Activated CD8-positive, alpha-beta memory T cell treated with anti-CD3 and anti-CD28 coated beads for 24 hours (primary cell): Measurements from ENCODE around the gene FTL.
"Not testable (repeated sequence)": the region's sequence is repeated elsewhere in the genome, so short reads cannot be mapped to it uniquely, and the experiment has no call there.

Source experiments
- DNase-seq: peaks from one replicate; pipeline ENCODE4 v3.0.0-alpha.2; 2020

FTL gene

DNA sequence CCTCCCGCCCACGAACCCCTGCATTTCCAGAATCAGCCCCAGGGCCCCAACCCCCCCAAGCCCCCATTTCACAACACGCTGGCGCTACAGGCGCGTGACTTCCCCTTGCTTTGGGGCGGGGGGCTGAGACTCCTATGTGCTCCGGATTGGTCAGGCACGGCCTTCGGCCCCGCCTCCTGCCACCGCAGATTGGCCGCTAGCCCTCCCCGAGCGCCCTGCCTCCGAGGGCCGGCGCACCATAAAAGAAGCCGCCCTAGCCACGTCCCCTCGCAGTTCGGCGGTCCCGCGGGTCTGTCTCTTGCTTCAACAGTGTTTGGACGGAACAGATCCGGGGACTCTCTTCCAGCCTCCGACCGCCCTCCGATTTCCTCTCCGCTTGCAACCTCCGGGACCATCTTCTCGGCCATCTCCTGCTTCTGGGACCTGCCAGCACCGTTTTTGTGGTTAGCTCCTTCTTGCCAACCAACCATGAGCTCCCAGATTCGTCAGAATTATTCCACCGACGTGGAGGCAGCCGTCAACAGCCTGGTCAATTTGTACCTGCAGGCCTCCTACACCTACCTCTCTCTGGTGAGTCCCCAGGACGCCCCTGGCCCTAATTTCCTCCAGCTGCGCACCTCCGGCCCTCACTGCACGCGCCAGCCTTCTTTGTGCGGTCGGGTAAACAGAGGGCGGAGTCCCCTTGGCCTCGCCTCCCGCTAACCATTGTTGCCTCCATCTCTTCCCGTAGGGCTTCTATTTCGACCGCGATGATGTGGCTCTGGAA is at the start of gene FTL:
TSS of gene FTL (plus strand) at position 270 of the 766 bp plus-strand sequence. CDS start at position 469, 199 bp downstream.
- peak; percentile 97 for DNase-seq

DNA sequence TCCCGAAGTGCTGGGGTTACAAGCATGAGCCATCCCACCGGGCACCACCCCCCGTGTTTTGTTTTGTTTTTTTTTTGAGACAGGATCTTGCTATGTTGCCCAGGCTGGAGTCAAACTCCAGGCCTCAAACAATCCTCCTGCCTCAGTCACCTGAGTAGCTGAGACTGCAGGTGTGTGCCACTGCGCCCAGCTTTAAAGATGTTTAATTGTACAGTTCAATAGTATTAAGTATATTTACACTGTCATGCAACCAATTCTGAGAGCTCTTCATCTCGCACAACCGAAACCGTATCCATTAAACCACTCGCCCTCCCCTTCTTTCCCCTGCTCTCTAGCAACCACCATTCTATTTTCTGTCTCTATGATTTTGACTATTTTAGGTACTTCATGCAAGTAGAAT is 49.4 kb upstream of the FTL start:
- DNase-seq: no peak

DNA sequence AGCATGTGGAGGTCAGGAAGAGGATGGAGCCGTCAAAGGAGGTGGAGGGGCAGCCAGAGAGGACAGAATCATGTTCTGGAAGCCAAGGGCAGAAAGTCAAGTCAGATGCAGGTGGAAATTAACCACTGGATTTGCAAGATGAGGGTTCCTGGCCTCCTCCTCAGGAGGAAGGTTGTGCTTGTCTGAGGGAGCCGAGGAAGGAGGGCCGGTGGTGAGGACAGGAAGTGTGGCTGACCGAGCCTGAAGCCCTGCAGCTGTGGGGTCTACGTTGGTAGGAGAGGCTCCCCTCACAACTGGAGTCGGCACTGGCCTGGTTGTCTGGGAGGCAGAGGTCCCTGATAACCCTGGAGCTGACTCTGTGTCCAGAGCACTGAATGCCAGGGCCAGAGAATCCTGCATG is 47.0 kb upstream of the FTL start:
- DNase-seq: no peak

DNA sequence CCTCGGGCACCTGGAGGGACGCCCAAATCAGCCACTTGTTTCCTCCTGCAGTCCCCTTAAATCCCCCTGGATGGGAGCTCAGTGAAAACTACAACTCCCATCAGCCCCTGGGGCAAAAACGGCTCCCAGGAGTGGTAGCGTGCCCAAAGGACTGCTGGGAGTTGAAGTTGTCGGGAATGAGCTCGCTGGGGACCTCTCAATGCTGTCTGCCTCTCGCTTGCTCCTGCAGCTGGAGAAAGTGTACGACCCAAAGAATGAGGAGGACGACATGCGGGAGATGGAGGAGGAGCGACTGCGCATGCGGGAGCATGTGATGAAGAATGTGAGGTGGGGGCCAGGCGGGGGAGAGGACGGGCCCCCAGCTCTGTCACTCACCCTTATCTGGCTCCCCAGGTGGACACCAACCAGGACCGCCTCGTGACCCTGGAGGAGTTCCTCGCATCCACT is 46.3 kb upstream of the FTL start:
- no peak for DNase-seq

DNA sequence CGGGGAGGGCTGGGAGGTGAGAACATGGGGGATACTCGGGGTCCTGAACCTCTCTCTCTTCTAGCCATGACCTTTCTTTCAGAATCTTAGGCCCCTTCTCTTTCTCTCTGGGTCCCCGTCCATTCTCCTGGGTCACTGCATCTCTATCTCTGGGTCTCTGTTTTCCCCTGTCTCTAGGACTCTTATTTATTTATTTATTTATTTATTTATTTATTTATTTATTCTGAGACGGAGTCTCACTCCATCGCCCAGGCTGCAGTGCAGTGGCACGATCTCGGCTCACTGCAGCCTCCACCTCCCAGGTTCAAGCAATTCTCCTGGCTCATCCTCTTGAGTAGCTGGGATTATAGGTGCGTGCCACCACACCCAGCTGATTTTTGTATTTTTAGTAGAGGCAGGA is 45.8 kb upstream of the FTL start:
- not testable (repeated sequence) for DNase-seq

DNA sequence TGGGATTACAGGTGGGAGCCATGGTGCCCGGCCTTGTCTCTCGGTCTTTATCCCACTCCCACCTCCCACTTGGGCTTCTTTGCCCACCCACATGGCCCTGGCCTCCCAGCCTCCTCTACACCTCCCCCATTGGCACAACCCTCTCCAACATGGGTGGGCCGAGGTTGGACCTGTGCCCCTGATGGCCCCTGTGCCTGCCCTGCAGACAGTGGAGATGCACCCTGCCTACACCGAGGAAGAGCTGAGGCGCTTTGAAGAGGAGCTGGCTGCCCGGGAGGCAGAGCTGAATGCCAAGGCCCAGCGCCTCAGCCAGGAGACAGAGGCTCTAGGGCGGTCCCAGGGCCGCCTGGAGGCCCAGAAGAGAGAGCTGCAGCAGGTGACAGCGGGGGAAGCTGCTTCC is 44.2 kb upstream of the FTL start:
- no peak for DNase-seq

DNA sequence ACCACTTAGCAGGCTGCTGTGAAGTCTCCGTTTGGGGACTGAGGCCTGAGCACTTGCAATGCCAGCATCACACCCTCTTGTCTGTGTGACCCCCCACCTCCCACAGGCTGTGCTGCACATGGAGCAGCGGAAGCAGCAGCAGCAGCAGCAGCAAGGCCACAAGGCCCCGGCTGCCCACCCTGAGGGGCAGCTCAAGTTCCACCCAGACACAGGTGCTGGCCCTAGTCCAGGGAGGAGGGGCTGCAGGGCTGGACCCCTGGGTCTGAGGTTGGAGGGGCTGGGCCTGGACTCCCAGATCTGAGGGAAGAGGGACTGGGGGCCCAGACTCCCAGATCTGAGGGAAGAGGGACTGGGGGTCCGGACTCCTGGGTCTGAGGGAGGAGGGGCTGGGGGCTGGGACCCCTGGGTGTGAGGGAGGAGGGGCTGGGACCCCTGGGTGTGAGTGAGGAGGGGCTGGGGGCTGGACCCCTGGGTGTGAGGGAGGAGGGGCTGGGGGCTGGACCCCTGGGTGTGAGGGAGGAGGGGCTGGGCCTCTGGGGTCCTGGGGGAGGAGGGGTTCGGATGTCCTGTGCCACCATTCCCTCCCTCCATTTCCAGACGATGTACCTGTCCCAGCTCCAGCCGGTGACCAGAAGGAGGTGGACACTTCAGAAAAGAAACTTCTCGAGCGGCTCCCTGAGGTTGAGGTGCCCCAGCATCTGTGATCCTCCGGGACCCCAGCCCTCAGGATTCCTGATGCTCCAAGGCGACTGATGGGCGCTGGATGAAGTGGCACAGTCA is 43.2 kb upstream of the FTL start:
- DNase-seq: no peak

DNA sequence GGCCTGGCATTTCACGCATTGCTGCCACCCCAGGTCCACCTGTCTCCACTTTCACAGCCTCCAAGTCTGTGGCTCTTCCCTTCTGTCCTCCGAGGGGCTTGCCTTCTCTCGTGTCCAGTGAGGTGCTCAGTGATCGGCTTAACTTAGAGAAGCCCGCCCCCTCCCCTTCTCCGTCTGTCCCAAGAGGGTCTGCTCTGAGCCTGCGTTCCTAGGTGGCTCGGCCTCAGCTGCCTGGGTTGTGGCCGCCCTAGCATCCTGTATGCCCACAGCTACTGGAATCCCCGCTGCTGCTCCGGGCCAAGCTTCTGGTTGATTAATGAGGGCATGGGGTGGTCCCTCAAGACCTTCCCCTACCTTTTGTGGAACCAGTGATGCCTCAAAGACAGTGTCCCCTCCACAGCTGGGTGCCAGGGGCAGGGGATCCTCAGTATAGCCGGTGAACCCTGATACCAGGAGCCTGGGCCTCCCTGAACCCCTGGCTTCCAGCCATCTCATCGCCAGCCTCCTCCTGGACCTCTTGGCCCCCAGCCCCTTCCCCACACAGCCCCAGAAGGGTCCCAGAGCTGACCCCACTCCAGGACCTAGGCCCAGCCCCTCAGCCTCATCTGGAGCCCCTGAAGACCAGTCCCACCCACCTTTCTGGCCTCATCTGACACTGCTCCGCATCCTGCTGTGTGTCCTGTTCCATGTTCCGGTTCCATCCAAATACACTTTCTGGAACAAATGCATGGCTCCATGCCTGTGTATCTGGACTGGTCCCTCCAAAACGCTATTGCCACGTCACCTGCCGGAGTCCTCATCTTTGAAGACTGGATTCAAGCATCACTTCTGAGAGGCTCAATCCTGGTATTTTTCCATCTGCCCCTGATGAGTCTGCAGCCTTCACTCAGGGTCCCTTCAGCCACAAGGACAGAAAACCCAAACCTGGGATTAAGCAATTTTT is 42.3 kb upstream of the FTL start:
- DNase-seq: no peak

DNA sequence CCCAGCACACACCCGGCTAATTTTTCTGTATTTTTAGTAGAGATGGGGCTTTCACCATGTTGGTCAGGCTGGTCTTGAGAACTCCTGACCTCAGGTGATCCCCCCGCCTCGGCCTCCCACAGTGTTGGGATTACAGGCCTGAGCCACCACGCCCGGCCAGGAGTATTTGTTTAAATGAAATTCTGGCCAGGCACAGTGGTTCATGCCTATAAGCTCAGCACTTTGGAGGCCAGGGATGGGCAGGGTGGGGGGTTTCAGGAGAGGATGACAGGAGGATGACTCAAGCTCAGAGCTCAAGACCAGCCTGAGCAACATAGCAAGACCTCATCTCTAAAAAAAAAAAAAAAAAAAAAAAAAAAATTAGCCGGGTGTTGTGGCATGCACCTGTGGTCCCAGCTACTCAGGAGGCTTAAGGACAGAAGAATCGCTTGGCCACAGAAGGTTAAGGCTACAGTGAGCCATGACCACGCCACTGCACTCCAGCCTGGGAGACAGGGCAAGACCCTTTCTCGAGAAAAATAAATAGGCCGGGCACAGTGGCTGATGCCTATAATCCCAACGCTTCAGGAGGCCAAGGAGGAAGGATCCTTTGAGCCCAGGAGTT is 39.8 kb upstream of the FTL start:
- no peak for DNase-seq

DNA sequence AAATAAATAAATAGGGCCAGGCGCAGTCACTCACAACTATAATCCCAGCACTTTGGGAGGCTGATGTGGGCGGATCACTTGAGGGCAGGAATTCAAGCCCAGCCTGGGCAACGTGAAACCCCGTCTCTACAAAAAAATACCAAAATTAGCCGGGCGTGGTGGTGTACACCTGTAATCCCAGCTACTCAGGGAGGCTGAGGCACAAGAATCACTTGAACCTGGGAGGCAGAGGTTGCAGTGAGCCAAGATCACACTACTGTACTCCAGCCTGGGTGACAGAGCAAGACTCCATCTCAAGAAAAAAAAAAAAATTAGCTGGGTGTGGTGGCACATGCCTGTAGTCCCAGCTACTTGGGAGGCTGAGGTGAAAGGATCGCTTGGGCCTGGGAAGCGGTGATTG is 39.2 kb upstream of the FTL start:
- not testable (repeated sequence) for DNase-seq

DNA sequence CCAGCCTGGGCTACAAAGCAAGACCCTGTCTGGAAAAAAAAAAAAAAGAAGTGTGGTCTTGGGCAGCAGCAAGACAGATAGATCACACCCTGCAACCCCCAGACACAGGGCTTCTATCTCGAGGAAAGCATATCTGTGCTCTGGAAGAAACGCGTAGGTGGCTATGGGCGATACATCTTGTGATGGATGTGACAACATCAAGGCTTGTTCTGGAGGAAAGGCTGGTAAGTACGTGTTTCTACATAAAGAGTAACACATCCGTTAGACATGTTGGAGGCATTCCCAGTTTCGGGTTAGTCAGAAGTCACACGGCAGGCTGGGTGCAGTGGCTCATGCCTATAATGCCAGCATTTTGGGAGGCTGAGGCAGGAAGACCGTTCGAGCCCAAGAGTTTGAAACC is 38.2 kb upstream of the FTL start:
- DNase-seq: no peak

DNA sequence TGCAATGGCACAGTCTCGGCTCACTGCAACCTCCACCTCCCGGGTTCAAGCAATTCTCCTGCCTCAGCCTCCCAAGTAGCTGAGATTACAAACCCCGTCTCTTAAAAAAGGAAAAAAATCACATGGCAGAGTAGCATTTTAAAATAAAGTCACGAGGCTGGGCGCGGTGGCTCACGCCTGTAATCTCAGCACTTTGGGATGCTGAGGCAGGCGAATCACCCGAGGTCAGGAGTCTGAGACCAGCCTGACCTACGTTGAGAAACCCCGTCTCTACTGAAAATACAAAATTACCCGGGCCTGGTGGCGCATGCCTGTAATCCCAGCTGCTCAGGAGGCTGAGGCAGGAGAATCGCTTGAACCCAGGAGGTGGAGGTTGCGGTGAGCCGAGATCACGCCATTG is 37.4 kb upstream of the FTL start:
- DNase-seq: not testable (repeated sequence)

DNA sequence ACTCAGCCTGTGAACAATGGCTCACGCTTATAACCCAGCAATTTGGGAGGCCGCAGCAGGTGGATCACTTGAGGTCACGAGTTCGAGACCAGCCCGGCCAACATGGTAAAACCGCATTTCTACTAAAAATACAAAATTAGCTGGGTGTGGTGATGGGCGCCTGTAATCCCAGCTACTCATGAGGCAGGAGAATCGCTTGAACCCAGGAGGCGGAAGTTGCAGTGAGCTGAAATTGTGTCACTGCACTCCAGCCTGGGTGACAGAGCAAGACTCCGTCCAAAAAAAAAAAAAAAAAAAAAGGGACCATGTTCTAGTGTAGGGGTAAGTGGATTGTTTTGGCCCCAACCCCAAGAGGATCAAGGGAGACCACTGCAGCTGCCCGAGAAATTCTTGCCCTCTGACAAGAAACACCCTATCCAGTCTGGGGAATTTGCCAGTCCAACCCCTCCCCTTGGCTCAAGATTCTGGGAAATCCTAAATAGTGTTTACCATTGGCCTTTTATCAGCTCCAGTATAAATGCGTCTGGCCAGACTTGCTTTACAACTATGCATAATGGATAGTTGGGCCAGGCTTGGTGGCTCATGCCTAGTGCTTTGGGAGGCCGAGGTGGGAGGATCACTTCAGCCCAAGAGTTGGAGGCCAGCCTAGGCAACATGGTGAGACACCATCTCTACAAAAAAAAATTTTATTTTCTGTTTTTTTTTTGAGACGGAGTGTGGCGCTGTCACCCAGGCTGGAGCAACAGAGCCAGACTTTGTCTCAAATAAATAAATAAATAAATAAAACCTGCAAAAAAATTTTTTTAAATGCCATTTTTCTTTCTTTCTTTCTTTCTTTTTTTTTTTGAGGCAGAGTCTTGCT is 36.7 kb upstream of the FTL start:
- no peak for DNase-seq

DNA sequence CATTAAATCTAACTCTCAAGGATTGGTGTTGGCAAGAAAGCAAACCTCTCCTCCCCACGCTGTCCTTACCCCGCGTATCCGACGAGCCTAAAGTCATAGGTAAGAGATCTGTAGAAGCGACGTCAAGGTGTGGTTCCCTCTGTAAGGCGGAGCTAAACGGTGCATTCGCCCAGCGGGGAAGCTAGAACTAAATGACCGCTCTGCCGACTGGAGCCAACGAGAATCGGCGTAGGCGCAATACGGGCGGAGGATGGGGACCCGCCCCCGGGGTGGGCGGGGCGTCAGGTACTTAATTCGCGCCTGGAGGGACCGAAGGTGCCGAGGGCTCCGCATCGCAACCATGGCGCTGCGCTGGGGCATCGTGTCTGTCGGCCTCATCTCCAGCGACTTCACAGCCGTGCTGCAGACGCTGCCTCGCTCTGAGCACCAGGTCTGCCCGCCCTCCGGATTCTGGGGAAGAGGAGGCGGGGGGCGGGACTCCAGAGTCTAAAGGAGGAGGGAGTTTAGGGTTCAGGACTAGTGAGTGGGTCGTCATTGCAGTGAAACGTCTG is 31.7 kb upstream of the FTL start, which contains the start of gene DHDH:
TSS of gene DHDH (plus strand) at position 318 of the 551 bp plus-strand sequence. CDS start at position 341, 23 bp downstream.
- DNase-seq: peak; percentile 87

DNA sequence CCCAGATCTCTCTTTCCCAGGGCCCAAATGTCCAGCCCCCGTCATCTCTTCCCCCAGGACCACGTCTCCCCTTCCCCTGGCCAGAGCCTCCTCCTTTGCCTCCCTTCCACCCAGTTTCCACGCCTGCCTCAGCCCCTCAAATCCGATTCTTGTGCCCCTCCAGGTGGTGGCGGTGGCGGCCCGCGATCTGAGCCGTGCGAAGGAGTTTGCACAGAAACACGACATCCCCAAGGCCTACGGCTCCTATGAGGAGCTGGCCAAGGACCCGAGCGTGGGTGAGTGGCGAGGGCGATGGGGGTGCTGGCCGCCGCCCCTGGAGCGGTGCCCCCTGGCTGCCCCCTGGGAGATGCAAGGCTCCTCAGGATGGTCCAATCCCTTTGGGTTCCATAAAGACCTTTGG is 30.3 kb upstream of the FTL start:
- no peak for DNase-seq

DNA sequence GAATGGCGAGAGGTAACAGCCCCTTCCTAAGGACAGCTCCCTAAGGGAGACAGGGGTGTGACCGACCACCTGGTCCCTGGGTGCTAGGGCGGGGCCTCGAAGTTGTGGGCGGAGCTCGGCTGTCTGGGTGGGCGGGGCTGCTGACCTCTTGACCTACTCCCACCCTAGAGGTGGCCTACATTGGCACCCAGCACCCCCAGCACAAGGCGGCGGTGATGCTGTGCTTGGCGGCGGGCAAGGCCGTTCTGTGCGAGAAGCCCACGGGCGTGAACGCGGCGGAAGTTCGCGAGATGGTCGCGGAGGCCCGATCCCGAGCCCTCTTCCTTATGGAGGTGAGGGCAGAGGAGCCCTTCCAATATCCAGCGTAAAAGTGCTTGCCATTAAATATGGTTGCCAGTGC is 29.2 kb upstream of the FTL start:
- no peak for DNase-seq

DNA sequence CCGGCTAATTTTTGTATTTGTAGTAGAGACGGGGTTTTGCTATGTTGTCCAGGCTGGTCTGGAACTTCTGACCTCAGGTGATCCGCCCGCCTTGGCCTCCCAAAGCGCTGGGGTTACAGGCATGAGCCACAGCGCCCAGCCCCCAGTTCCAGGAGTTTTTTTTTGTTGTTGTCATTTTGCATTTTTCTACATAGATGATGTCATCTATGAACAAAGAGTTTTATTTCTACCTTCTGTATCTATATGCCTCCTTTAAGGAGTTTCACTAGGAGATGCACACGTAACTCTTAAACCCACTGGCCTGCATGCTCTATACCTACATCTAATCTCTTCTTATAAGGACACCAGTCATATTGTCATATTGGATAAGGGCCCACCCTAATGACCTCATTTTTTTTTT is 26.9 kb upstream of the FTL start:
- no peak for DNase-seq

DNA sequence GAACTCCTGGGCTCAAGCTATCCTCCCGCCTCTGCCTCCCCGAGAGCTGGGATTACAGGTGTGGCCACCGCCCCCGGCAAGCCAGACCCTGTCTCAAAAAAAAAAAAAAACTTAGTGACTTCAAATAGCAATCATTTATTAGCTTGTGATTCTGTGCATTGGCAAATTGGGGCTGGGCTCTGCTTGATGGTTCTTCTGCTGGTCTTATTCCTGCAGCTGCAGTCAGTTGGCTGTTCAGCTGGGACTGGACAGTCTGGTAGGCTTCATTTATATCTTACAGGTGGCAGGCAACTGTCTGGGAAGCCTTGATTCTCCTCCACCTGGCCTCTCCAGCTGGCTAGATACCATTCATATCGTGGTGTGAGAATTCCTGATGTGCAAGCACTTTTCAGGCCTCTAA is 24.2 kb upstream of the FTL start:
- no peak for DNase-seq

DNA sequence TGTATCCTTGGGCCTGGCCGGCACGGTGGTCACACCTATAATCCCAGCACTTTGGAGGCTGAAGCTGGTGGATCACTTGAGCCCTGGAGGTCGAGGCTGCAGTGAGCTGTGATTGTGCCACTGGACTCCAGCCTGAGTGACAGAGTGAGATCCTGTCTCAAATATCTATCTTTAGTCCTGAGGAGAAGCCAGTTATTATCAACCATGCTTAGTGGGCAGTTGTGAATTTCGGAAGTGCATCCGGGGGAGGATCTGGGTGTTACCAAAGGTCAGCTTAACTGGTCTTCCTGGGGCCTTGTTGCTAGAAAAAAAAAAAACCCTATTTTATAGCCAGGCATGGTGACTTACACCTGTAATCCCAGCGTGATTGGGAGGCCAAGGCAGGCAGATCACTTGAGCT is 22.0 kb upstream of the FTL start:
- no peak for DNase-seq

DNA sequence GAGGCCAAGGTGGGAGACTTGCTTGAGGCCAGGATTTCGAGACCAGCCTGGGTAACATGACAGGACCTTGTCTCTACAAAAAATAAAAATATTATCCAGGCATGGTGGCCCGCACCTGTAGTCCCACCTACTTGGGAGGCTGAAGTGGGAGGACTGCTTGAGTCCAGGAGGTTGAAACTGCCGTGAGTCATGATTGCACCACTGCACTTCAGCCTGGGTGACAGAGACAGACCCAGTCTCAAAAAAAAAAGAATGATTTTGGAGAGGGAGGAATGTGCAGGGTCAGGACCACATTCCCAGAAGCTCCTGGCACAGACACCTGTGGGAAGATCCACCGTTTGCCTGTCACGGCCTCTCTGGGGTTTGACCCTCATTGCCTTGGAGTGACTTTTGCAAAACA is 19.7 kb upstream of the FTL start:
- no peak for DNase-seq

DNA sequence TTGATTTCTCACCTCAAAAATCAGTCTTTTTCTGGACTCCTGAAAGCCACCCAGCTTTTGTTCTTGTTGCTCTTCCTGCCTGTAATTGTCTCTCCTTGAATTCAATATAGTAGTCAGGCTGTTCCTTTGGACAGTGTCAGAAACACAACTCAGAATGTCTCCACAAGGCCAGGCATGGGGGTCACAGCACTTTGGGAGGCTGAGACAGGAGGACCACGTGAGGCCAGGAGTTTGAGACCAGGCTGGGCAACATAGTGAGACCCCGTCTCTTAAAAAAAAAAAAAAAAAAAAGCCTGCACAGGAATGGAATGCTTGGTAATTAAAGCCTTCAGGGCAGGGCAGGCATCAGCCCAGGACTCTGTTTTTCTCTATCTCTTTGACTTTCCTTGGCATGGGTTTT is 19.3 kb upstream of the FTL start:
- no peak for DNase-seq
